Astrocyte of the spinal cord (primary cell): ENCODE data around the gene FBXO24.

ENCODE experiments used
- DNase-seq: peaks from one replicate; pipeline ENCODE4 v3.0.0; 2011; ENCODE audit warnings: low read depth, low spot score
- H3K4me3 ChIP-seq: 2 replicates; pipeline ENCODE4 v1.5.1; 2011; ENCODE audit warnings: low read depth, mild to moderate bottlenecking, low read length, moderate library complexity
- CTCF ChIP-seq: IDR thresholded peaks from 2 replicates; pipeline ENCODE4 v1.5.1; 2012; ENCODE audit warnings: low read depth, mild to moderate bottlenecking, low read length, inconsistent platforms
- in situ Hi-C: cut with HindIII; loops from 2 replicates; pipeline ENCODE4 v1.10.0; 2017; ENCODE audit warnings: low sequenced_read_pairs

Gene FBXO24

GRCh38 chr7:100629117-100629716 is 43.1 kb downstream of the FBXO24 start:
- DNase-seq: no peak
- TF ChIP-seq CTCF: peak; percentile 28
- H3K4me3 ChIP-seq: no peak overlapping the region
- in situ Hi-C loops: no loop called here

GRCh38 chr7:100630066-100630465 is 43.9 kb downstream of the FBXO24 start:
- in situ Hi-C loops: no loop called here
- TF ChIP-seq CTCF: no peak
- DNase-seq: no peak
- H3K4me3 ChIP-seq: no peak overlapping the region

- H3K4me3 ChIP-seq: peak overlapping the region; percentile 22
- peak; percentile 32 for TF ChIP-seq CTCF
- DNase-seq: peak; percentile 5
- in situ Hi-C loops: no loop called here
These were observed 47.0 kb downstream of the FBXO24 start for GRCh38 chr7:100632951-100633717.

GRCh38 chr7:100639995-100640516 is 53.9 kb downstream of the FBXO24 start:
- in situ Hi-C loops: no loop called here
- no peak for DNase-seq
- H3K4me3 ChIP-seq: no peak overlapping the region
- no peak for TF ChIP-seq CTCF

- TF ChIP-seq CTCF: no peak
These were observed 54.7 kb downstream of the FBXO24 start for GRCh38 chr7:100640517-100641440.

GRCh38 chr7:100641463-100641859 is 55.3 kb downstream of the FBXO24 start, which contains the start of gene TFR2:
Gene TFR2 (minus strand): TSS chr7:100641552. CDS start chr7:100641509, 43 bp downstream.
- TF ChIP-seq CTCF: no peak
- in situ Hi-C loops: no loop called here
- H3K4me3 ChIP-seq: no peak within 1 kb of the TSS
- no peak for DNase-seq

More at GRCh38 chr7:100640517-100641440, 54.7 kb downstream of the FBXO24 start:
- in situ Hi-C loops: no loop called here
- H3K4me3 ChIP-seq: no peak overlapping the region
- DNase-seq: no peak
